GM21367 (cell line): ENCODE data around the gene KANTR.
"Not testable (repeated sequence)": the region's sequence is repeated elsewhere in the genome, so short reads cannot be mapped to it uniquely, and the experiment has no call there.

Experiments used
- ATAC-seq: cut with Tn5 transposase; IDR thresholded peaks from one replicate; pipeline ENCODE4 v1.9.1; 2021; ENCODE audit not compliant: unreplicated experiment

KANTR gene

GRCh38 chrX:53125506-53125905 is 31.6 kb downstream of the KANTR start:
- ATAC-seq = no peak

DNA sequence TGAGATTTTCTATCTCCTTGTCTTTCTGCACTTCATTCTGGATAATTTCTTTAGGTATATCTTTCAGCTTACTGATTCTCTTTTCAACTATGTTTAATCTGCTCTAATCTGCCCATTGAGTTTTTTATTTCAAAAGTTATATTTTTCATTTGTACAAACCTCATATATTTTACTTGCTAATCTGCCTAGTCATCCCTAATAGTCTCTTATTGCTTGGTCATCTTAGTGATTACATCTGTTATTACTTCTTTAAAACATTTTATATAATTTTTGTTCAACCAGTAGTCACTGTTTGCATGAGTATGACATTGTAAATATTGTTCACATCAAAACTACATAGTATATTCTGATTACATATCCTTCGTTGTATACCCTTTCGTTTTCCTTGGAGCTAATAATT is 32.4 kb downstream of the KANTR start:
- ATAC-seq = no peak

- ATAC-seq = no peak
These were observed 34.3 kb downstream of the KANTR start for GRCh38 chrX:53128097-53128749.

GRCh38 chrX:53133400-53133799 is 39.5 kb downstream of the KANTR start:
- no peak for ATAC-seq

DNA sequence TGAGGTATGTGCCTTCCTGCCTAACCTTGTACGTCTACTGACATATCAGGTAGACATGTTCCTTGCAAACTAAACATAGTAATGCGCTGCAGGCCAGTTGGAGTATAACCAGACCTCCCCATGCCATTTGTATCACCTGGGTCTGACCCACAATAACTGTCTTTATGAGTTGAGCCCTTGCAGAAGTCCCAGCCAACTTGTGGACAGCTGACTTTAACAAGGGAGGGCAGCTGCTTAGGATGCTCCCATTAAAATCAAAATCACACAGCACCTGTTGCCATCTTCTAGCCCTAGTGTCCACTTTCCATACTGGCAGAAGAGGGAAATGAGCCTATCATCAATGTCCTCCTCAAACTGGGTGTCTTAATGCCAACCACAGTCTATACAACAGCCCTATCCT is 41.6 kb downstream of the KANTR start:
- no peak for ATAC-seq

DNA sequence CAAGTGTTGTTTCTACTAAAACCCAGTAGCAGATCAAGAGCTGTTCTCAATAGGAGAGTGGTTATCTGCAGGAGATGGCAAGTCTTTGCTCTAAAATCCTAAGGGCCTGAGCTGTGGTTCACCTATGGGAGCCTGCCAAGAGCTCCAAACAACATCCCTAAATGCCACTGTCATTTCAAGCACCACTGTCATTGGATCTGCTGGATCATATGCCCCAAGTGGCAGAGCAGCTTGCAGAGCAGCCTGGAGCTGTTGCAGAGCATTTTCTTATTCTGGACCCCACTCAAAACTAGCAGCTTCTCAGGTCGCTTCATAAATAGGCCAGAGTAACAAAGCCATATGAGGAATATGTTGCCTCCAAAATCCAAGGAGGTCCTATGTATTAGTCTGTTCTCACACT is 59.6 kb downstream of the KANTR start:
- ATAC-seq = no peak

DNA sequence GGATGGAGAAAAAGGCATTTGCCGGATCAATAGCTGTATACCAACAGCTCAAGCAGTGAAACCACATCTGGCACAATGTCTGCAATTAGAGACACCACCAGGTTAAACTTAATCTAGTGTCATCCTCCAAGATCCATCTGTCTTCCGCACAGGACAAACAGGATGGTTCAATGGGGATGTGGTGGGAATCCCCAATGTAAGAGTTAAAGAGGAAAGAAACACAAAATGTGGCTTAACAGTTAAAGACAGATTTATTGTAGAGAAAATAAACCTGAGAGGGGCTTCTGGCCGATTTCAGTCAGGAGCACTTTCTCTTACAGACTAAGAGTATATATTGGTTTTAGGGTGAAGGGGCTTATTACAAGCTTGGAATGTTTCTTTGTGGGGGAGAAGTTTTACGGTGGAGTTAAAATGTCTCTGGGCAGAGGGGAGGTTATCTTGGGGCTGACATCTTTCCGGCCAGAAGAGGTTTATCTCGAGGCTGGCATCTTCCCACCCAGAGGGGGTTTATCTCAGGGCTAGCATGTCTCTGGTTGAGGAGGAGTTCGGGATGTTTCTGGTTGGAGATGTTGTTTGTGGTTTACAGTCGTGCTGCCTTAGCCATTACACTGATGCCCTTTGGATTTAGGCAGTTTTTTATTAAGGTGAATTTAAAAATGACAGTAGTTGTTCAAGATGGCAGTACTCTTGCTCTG is 61.7 kb downstream of the KANTR start:
- no peak for ATAC-seq

- ATAC-seq = no peak
These were observed 62.3 kb downstream of the KANTR start for GRCh38 chrX:53156207-53156596.

- ATAC-seq = no peak
These were observed 65.2 kb downstream of the KANTR start for GRCh38 chrX:53159184-53159583.

GRCh38 chrX:53160297-53160983 is 66.5 kb downstream of the KANTR start:
- no peak for ATAC-seq

DNA sequence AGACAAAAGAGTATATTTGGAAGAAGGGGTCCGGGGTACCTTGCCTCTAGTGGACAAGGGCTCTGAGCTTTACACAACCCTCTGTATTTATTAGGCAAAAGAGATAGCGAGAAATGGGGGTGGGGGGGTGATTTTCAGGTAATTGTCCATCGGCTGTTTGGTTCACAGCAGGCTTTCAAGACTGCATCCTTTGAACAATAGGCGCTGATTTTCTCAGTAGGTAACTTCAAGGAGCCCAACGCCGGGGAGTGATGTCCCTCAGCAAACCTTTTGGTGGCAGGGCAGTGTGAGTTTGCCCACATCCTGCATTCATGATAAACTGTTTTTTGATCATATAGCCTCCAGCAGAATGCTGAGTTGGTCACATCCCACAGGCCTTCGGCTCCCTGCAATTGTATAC is 69.5 kb downstream of the KANTR start:
- ATAC-seq = no peak

- ATAC-seq = not testable (repeated sequence)
These were observed 70.6 kb downstream of the KANTR start for GRCh38 chrX:53164566-53164965.

DNA sequence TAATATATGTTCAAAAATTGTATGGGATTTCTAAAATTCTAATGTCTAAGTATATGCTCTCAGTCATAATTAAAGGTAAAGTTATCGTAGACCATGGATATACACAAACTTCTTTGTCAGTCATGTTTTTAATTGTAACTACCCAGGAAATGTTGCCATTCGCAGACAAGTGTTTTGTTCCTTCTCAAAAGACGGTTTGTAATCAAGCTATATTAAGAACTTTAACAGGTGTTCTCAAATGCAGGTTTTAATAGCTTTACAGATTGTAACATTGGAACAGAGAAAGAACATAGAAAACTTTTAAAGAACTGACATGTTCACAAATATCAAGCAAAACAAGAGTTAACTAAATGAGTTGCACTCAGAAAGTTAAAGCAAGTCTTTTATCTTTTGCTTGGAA is 72.2 kb downstream of the KANTR start:
- ATAC-seq = no peak

DNA sequence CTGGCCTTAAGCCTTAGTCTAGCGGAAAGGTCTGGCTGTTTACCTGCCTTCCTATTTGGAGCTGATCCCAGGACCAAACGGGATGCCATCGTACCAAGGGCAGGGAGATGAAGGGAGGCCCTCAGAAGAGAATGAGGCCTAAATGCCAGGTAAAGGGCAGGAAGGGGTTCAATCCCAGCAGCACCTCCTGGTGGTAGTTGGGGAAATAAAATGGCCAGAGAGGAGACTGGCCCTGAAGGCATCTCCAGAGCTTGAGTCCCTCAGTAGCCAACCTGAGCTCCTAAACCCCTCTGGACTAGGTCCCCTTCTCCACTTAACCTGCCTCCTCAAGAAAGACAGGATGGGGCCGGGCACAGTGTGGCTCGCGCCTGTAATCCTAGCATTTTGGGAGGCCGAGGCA is 77.4 kb downstream of the KANTR start:
- no peak for ATAC-seq
